Psoas muscle (tissue), 8 donors: ENCODE measurements around the gene ZNF236. TPM values are rescaled to one million over a fixed set of nuclear protein-coding genes. Genes with fewer than 3 reads are reported as not detected.
"Not testable (repeated sequence)": the region's sequence is repeated elsewhere in the genome, so short reads cannot be mapped to it uniquely, and the experiment has no call there.

Experiments
- ATAC-seq, 4 donors: fragments of 200-7000 bp; cut with Tn5 transposase; one replicate each; pipeline ENCODE4 v1.9.1; 2020; ENCODE audit warnings: moderate library complexity in 3 of 4, mild to moderate bottlenecking in 2 of 4
- DNase-seq, 2 donors: peaks; one replicate each; pipeline ENCODE4 v3.0.0-alpha.2; 2020
- H3K27ac ChIP-seq: fragments of 200-600 bp; one replicate; pipeline ENCODE4 v1.8.0; 2022
- H3K27me3 ChIP-seq, 3 donors: fragments of 200-600 bp in 1 of 3; one replicate each; pipeline versions ENCODE4 v1.6.1 to v1.8.0; 2013 to 2022; ENCODE audit warnings: low read length in 2 of 3, mild to moderate bottlenecking in 2 of 3, moderate library complexity in 1 of 3; ENCODE audit not compliant: insufficient read depth in 3 of 3
- H3K36me3 ChIP-seq, 2 donors: fragments of 200-600 bp in 1 of 2; one replicate each; pipeline versions ENCODE4 v1.6.1 to v1.8.0; 2013 to 2022; ENCODE audit warnings: low read depth in 1 of 2, mild to moderate bottlenecking in 1 of 2, moderate library complexity in 1 of 2; ENCODE audit not compliant: insufficient read depth in 1 of 2
- H3K4me1 ChIP-seq: fragments of 200-600 bp; one replicate; pipeline ENCODE4 v1.8.0; 2022
- H3K4me3 ChIP-seq: fragments of 200-600 bp; one replicate; pipeline ENCODE4 v1.8.0; 2022; ENCODE audit warnings: mild to moderate bottlenecking
- H3K9me3 ChIP-seq: fragments of 200-600 bp; one replicate; pipeline ENCODE4 v1.8.0; 2022
- CTCF ChIP-seq: fragments of 200-600 bp; IDR thresholded peaks from one replicate; pipeline ENCODE4 v1.8.0; 2022; ENCODE audit warnings: antibody characterized with exemption
- WGBS, 3 donors: extraction: QIAGEN DNeasy Blood & Tissue Kit; methylation state at CpG; one replicate each; pipeline versions ENCODE4 v1.1.6 to v1.1.7; 2013; 5-methylcytosine and 5-hydroxymethylcytosine counted together
- intact Hi-C, 2 donors: fragments of 100-400 bp; cut with DNase I; formaldehyde crosslinking; loops; one replicate each; pipeline versions ENCODE4 v1.11.0 to v1.14.2; 2022
- polyA plus RNA-seq, 3 donors: library from polyadenylated mRNA; stranded (reverse); fragments of 200-250 nt; gene quantifications; one replicate each; pipeline ENCODE4 v1.2.3, GENCODE V29; 2013
- total RNA-seq, 4 donors: library from RNA; stranded (reverse); fragmentation: NEBNext Ultra II Directional in 2 of 4; extraction: Animal tissue kit (Norgen Biotek cat#: 25700) in 2 of 4; gene quantifications; one replicate each; pipeline versions ENCODE4 v1.2.1 to v1.2.4, GENCODE V29; 2021 to 2023
- donor health status: healthy with polysubstance abuse.
- donor health status: DM: no; HTN: no; CAD: no; lungs with moderate emphysema.
- donor health status: Bipolar disorder and iron deficiency.
- donor health status: healthy.
- donor health status: DM: yes; HTN: yes; CAD: no.
- donor health status: DM: no; HTN: no; CAD: no.
- donor health status: DM: no; HTN: no; CAD: no.
- donor health status: DM: yes; HTN: yes; CAD: no.

Gene ZNF236
- total and polyA plus RNA-seq, 7 donors: 0.76 to 9.4 (median 7.5) TPM

- 84 to 87% (median 86%) methylated on average over 16 of the region's 16 CpGs for WGBS, 3 donors
- Histone ChIP-seq H3K9me3 (no peaks in the 10 kb centered on the region), H3K27ac (peak overlapping the region; percentile 25), H3K27me3 (no peaks in the 10 kb centered on the region), H3K36me3 (peaks cover 0 to 9% of the 10 kb centered on the region in 2 donors), H3K4me1 (peaks cover 39% of the 10 kb centered on the region), H3K4me3 (no peak overlapping the region)
- TF ChIP-seq CTCF: no peak
- DNase-seq: no peak
- ATAC-seq: no peak
- intact Hi-C loops: no loop called here
These were observed 193.7 kb downstream of the ZNF236 start for GRCh38 chr18:77015771-77016710.

GRCh38 chr18:77016936-77017335 is 194.6 kb downstream of the ZNF236 start:
- WGBS, 3 donors: 76 to 81% (median 79%) methylated on average over 16 of the region's 16 CpGs
- H3K9me3 ChIP-seq: no peaks in the 10 kb centered on the region
- no peak for DNase-seq
- ATAC-seq: no peak
- H3K4me3 ChIP-seq: no peak overlapping the region
- H3K4me1 ChIP-seq: peaks cover 39% of the 10 kb centered on the region
- H3K27ac ChIP-seq: no peak overlapping the region
- intact Hi-C loops: no loop called here
- H3K36me3 ChIP-seq: peaks cover 0 to 9% of the 10 kb centered on the region in 2 donors
- TF ChIP-seq CTCF: no peak
- no peaks in the 10 kb centered on the region for H3K27me3 ChIP-seq

- ATAC-seq (no peak), DNase-seq (no peak)
- WGBS, 3 donors: 37 to 67% (median 51%) methylated on average over 6 of the region's 6 CpGs
- no peak overlapping the region for H3K27ac ChIP-seq
- intact Hi-C loops: no loop called here
- H3K4me3 ChIP-seq: no peak overlapping the region
- no peaks in the 10 kb centered on the region for H3K9me3 ChIP-seq
- peaks cover 0 to 9% of the 10 kb centered on the region in 2 donors for H3K36me3 ChIP-seq
- H3K4me1 ChIP-seq: peaks cover 43% of the 10 kb centered on the region
- H3K27me3 ChIP-seq: no peaks in the 10 kb centered on the region
- TF ChIP-seq CTCF: no peak
These were observed 195.0 kb downstream of the ZNF236 start for GRCh38 chr18:77017355-77017754.

GRCh38 chr18:77018650-77019049 is 196.3 kb downstream of the ZNF236 start:
- intact Hi-C loops, H3K27ac ChIP-seq, H3K27me3 ChIP-seq, H3K9me3 ChIP-seq, H3K4me3 ChIP-seq, DNase-seq, H3K36me3 ChIP-seq, ATAC-seq: not testable (repeated sequence)
- H3K4me1 ChIP-seq: peaks cover 42% of the 10 kb centered on the region

GRCh38 chr18:77019641-77020040 is 197.3 kb downstream of the ZNF236 start:
- DNase-seq (no peak), ATAC-seq (no peak)
- Histone ChIP-seq H3K4me1 (peaks cover 35% of the 10 kb centered on the region), H3K27ac (no peak overlapping the region), H3K9me3 (no peaks in the 10 kb centered on the region), H3K27me3 (no peaks in the 10 kb centered on the region), H3K36me3 (peaks cover 0 to 9% of the 10 kb centered on the region in 2 donors), H3K4me3 (no peak overlapping the region)
- intact Hi-C loops: no loop called here
- no peak for TF ChIP-seq CTCF
- 95 to 98% (median 96%) methylated on average over 9 of the region's 9 CpGs for WGBS, 3 donors
